ENCODE results near the gene MAGI3.

The MAGI3 gene

DNA sequence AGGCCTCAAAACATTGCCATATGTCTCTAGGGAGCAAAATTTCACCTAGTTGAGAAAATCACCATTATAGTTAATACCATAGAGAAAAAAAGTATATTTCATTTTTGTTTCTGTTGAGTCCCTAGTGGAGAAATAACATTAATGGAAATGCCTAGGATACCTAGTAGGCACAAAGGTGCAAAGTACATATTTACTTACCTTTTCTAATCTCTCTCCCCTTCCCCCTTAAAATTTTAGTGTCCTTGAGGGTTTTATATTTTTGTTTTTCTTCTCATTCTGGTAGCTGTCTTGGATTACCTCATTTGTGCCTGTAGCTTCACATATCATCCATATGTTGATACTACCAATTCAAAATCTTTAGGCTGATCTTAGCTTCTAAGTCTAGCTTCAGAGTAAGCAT is 127.0 kb downstream of the MAGI3 start:
- H3K4me1 ChIP-seq (ENCODE audit: insufficient read depth, low read length), result no peaks in the 10 kb centered on the region
- no peaks in the 10 kb centered on the region for H3K27me3 ChIP-seq (ENCODE audit: insufficient read depth, low read length)
- no peak overlapping the region for H3K4me3 ChIP-seq (ENCODE audit: low read length)
- H3K9me3 ChIP-seq (ENCODE audit: low read length), result no peaks in the 10 kb centered on the region
- no peak overlapping the region for H2AFZ ChIP-seq (ENCODE audit: low read depth, low read length)
- no peaks in the 10 kb centered on the region for H3K36me3 ChIP-seq (ENCODE audit: insufficient read depth, low read length)

DNA sequence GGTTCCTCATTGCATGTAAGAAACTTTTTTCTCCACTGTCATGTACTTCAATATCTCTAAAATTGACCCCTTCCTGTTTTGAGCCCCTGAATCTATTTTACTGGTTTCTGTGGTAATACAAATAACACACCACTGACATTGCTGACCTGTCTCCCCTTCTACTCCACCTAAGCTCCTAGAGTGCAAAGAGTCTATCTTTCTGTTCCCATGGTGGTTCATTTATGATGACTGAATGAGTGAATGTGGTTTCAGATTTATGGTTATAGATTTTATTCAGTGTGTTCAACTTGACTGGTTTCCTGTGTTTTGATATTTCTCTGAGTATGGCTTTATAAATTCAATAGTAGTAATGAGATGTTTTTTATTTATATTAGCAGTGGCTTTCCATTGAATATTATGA is 127.7 kb downstream of the MAGI3 start:
- Histone ChIP-seq H3K4me1 (ENCODE audit: insufficient read depth, low read length) (no peaks in the 10 kb centered on the region), H2AFZ (ENCODE audit: low read depth, low read length) (no peak overlapping the region), H3K9me3 (ENCODE audit: low read length) (no peaks in the 10 kb centered on the region), H3K27me3 (ENCODE audit: insufficient read depth, low read length) (no peaks in the 10 kb centered on the region), H3K36me3 (ENCODE audit: insufficient read depth, low read length) (no peaks in the 10 kb centered on the region), H3K4me3 (ENCODE audit: low read length) (no peak overlapping the region)

DNA sequence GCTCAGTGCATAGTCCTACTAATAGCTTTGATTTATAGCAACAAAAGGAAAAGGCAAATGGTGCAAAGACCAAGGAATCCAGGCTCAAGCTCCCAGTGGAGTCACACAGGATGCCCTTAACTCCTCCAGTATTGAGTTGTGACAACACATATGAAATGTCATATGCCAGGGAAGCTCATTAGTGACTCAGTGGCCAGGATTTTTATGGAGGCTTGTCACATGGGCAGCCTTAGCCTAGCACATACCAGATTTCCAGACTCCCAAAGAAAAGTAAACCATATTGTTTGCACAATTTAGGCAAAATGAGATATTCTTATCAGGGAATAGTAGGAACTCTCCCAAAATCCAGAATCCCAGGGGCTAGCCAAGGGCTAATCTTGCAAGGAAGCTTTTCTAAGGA is 129.2 kb downstream of the MAGI3 start:
- no peaks in the 10 kb centered on the region for H3K36me3 ChIP-seq (ENCODE audit: insufficient read depth, low read length)

DNA sequence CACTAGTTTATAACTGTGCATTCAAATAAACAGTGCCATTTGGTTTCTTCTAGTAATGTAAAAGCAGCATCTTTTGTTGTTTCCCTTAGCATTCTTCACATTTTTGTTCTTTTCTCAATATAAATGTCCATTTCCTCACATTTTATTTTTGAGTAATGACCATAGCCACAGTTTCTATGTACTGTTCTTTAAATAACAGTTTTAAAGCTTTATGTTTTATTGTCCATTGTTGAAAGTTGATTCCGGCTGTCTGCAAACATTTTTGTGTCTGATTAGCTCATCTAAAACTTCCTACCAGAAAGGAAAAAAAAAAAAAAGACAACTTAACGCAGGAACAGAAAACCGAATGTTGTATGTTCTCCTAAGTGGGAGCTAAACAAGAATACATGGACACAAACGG is 139.7 kb downstream of the MAGI3 start:
- Histone ChIP-seq H2AFZ (ENCODE audit: low read depth, low read length) (no peak overlapping the region), H3K27me3 (ENCODE audit: insufficient read depth, low read length) (no peaks in the 10 kb centered on the region), H3K36me3 (ENCODE audit: insufficient read depth, low read length) (no peaks in the 10 kb centered on the region), H3K4me1 (ENCODE audit: insufficient read depth, low read length) (no peaks in the 10 kb centered on the region), H3K4me3 (ENCODE audit: low read length) (no peak overlapping the region), H3K9me3 (ENCODE audit: low read length) (no peaks in the 10 kb centered on the region)

More for the DNA sequence above, 129.2 kb downstream of the MAGI3 start:
- no peak overlapping the region for H2AFZ ChIP-seq (ENCODE audit: low read depth, low read length)
- peaks cover 4% of the 10 kb centered on the region for H3K9me3 ChIP-seq (ENCODE audit: low read length)
- no peaks in the 10 kb centered on the region for H3K27me3 ChIP-seq (ENCODE audit: insufficient read depth, low read length)
- H3K4me1 ChIP-seq (ENCODE audit: insufficient read depth, low read length), result no peaks in the 10 kb centered on the region
- no peak overlapping the region for H3K4me3 ChIP-seq (ENCODE audit: low read length)

DNA sequence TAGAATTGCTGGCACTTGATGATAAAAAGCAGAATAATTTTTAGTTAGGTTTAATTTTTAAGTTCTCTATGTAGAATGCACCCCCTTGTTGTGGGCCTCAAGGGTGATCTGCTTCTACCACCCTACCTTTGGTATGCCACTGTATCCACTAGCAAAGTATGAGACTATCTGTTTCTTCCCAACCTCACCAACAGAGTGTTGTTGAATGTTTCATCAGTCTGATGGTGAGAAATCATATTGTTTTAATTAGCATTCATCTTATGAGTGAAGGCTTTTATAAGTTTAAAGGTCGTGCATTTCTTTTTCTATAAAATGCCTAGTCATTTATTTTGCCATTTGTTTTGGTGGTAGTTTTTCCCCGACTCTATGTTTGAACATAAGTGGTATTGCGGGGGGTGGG is 141.0 kb downstream of the MAGI3 start:
- H3K36me3 ChIP-seq (ENCODE audit: insufficient read depth, low read length), result no peaks in the 10 kb centered on the region
- no peaks in the 10 kb centered on the region for H3K4me1 ChIP-seq (ENCODE audit: insufficient read depth, low read length)
- no peaks in the 10 kb centered on the region for H3K27me3 ChIP-seq (ENCODE audit: insufficient read depth, low read length)
- no peaks in the 10 kb centered on the region for H3K9me3 ChIP-seq (ENCODE audit: low read length)
- H2AFZ ChIP-seq (ENCODE audit: low read depth, low read length), result no peak overlapping the region
- H3K4me3 ChIP-seq (ENCODE audit: low read length), result no peak overlapping the region

DNA sequence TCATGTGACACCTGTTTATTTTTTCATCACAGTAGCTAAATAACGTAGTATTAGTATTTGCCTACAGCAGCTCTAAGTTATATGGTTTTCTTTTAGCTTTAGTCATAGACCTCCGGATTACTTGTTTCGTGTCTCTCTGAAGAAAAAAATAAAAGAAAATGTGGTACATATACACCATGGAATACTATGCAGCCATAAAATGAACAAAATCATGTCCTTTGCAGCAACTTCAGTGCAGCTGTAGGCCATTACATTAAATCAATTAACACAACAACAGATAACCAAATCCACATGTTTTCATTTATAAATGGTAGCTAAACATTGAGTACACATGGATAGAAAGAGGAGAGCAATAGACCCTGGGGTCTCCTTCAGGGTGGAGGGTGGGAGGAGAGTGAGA is 142.7 kb downstream of the MAGI3 start:
- Histone ChIP-seq H3K9me3 (ENCODE audit: low read length) (peaks cover under 1% of the 10 kb centered on the region), H2AFZ (ENCODE audit: low read depth, low read length) (no peak overlapping the region), H3K36me3 (ENCODE audit: insufficient read depth, low read length) (no peaks in the 10 kb centered on the region), H3K4me1 (ENCODE audit: insufficient read depth, low read length) (no peaks in the 10 kb centered on the region), H3K27me3 (ENCODE audit: insufficient read depth, low read length) (no peaks in the 10 kb centered on the region), H3K4me3 (ENCODE audit: low read length) (no peak overlapping the region)

DNA sequence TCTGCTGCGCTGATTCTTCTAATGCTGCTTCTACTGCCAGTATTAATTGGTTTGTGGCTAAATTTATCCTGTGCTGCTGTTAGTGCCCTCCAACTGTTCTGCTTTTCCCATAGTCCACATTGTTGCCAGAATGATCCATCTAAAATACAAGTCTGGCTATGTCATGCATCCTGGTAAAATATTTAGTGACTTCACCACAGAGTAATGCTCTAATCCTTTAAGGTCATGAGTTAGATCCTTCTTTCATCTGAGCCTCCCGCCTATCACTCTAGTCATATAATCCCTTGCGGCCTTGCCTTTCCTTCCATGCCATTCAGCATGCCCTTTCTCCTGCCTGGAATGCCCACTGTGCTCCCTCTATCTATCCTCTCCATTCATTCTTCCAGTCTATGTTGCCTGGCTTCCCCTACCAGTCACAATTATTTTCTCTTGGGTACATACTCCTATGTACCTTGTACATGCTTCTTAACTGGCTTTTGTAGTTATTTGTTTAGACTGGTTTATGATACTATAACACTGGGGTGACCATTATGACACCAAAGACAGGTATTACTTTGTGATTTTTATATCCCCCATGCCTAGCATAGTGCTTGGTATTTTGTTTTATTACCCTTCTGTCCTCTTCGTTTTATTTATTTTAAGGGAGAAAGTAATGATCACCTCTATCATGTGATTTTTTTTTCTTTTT is 144.0 kb downstream of the MAGI3 start:
- Histone ChIP-seq H3K4me3 (ENCODE audit: low read length) (no peak overlapping the region), H3K36me3 (ENCODE audit: insufficient read depth, low read length) (no peaks in the 10 kb centered on the region), H3K9me3 (ENCODE audit: low read length) (peaks cover 4% of the 10 kb centered on the region)

DNA sequence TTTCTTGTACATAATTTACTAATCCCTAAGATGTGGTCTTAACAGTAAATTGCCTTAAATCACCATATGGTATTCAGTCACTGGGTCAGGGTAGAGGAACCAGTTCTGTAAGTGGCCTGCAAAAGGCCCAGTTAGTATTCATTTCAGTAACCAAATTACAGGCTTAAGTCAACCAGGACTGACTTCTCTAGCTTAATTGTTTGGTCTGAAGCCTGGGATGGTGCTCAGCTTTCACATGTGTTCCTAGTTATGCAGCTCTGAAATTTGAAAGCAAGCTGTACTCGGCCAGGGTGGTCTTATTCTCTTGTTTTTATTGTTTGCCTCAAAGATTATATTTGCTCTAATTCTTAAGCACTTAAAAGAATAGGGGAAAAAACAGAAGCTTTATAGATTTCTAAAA is 144.6 kb downstream of the MAGI3 start:
- Histone ChIP-seq H3K4me3 (ENCODE audit: low read length) (no peak overlapping the region), H3K4me1 (ENCODE audit: insufficient read depth, low read length) (no peaks in the 10 kb centered on the region), H3K36me3 (ENCODE audit: insufficient read depth, low read length) (no peaks in the 10 kb centered on the region)

More for the DNA sequence above, 144.0 kb downstream of the MAGI3 start:
- Histone ChIP-seq H3K27me3 (ENCODE audit: insufficient read depth, low read length) (no peaks in the 10 kb centered on the region), H3K4me1 (ENCODE audit: insufficient read depth, low read length) (no peaks in the 10 kb centered on the region), H2AFZ (ENCODE audit: low read depth, low read length) (no peak overlapping the region)

DNA sequence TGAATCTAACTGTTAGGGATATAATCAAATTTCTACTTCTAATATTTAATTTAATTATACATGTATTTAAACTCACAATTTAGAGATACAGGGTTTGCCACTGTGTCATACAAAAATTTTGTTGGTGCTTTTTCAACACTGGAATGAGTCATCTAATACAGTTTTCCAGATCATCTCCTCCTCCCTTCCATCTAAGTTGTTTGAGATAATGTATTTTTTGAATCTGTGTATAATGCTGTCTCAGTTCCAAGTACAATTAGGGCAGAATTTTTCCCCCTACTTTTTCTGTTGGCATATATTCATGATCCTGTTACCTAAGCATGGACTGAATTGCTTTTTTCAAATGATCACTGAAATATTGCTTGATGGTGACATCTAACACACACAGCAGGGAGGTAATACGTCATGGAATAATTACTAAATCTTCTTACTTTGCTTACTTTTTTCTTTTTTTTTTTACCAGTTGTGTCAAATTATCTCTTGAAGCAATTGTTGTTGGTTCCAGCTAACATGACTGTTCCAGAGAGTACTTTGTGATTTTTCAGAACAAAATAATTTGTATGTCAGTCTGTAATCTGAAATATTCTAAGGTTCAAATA is 146.0 kb downstream of the MAGI3 start:
- Histone ChIP-seq H3K4me1 (ENCODE audit: insufficient read depth, low read length) (peaks cover 5% of the 10 kb centered on the region), H3K4me3 (ENCODE audit: low read length) (no peak overlapping the region), H3K27me3 (ENCODE audit: insufficient read depth, low read length) (no peaks in the 10 kb centered on the region), H2AFZ (ENCODE audit: low read depth, low read length) (no peak overlapping the region), H3K9me3 (ENCODE audit: low read length) (peaks cover 7% of the 10 kb centered on the region), H3K36me3 (ENCODE audit: insufficient read depth, low read length) (no peaks in the 10 kb centered on the region)

More for the DNA sequence above, 144.6 kb downstream of the MAGI3 start:
- Histone ChIP-seq H3K9me3 (ENCODE audit: low read length) (peaks cover 4% of the 10 kb centered on the region), H3K27me3 (ENCODE audit: insufficient read depth, low read length) (no peaks in the 10 kb centered on the region), H2AFZ (ENCODE audit: low read depth, low read length) (no peak overlapping the region)

DNA sequence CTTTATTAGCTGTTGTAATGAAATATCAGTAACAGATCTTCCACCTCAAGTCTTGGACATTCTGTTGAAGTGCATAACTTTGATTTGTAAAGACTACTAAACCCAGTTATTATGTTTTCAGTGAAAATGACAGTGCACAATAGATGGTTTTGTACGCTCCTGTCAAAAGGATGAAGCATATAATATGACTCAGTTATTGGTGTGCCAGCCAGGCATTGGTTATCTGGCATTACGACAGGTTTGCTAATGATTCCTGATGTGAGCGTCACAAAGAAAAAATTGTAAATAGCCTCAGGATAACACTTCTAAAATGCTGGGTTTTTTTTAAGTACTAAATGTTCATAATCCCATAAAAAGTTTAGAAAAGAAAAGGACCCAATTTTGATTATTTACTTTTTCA is 147.9 kb downstream of the MAGI3 start:
- Histone ChIP-seq H2AFZ (ENCODE audit: low read depth, low read length) (no peak overlapping the region), H3K4me3 (ENCODE audit: low read length) (no peak overlapping the region), H3K9me3 (ENCODE audit: low read length) (peaks cover 7% of the 10 kb centered on the region), H3K27me3 (ENCODE audit: insufficient read depth, low read length) (no peaks in the 10 kb centered on the region), H3K36me3 (ENCODE audit: insufficient read depth, low read length) (no peaks in the 10 kb centered on the region), H3K4me1 (ENCODE audit: insufficient read depth, low read length) (peaks cover 5% of the 10 kb centered on the region)

DNA sequence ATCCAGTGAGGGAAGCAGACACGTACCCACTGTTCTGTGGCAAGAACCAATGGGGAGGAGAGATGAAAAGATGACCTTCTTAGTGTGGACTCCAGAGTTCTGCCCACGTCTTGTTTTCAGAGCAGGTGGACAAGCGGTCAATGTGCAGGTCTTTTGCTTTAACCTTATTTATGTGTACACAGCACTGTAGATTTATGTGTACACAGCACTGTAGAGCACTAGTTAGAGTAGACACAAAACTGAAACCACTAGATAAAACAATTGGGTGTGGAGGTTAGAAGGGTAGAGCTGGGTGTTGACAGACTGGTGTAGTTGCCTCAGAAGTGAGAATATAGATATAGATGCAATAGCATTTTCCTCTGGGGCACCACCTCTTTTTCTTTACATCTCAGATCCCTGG is 150.0 kb downstream of the MAGI3 start:
- peaks cover 7% of the 10 kb centered on the region for H3K9me3 ChIP-seq (ENCODE audit: low read length)
- H3K27me3 ChIP-seq (ENCODE audit: insufficient read depth, low read length), result no peaks in the 10 kb centered on the region
- no peaks in the 10 kb centered on the region for H3K36me3 ChIP-seq (ENCODE audit: insufficient read depth, low read length)
- peaks cover 5% of the 10 kb centered on the region for H3K4me1 ChIP-seq (ENCODE audit: insufficient read depth, low read length)
- H2AFZ ChIP-seq (ENCODE audit: low read depth, low read length), result no peak overlapping the region
- H3K4me3 ChIP-seq (ENCODE audit: low read length), result no peak overlapping the region

DNA sequence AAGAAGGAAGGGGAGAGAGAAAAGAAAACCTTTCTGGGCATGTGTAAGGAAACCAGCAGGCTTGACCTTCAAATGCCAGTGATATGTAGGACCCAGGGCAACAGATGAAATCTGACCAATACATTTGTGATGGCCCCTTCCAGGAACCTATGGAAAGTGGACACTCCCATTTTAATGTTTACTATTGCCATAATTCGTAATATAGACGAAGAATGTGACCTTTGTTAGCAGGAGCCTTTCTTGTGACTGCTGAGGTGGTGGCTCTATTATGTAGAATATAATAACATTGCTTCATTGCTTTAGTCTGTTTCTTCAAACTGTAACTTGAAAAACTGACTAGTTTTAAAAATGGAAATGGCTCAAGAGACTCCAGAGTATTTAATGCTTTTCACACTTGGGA is 150.8 kb downstream of the MAGI3 start:
- Histone ChIP-seq H3K4me3 (ENCODE audit: low read length) (no peak overlapping the region), H3K9me3 (ENCODE audit: low read length) (peaks cover 7% of the 10 kb centered on the region), H3K4me1 (ENCODE audit: insufficient read depth, low read length) (peaks cover 5% of the 10 kb centered on the region), H3K27me3 (ENCODE audit: insufficient read depth, low read length) (no peaks in the 10 kb centered on the region), H3K36me3 (ENCODE audit: insufficient read depth, low read length) (no peaks in the 10 kb centered on the region), H2AFZ (ENCODE audit: low read depth, low read length) (no peak overlapping the region)

DNA sequence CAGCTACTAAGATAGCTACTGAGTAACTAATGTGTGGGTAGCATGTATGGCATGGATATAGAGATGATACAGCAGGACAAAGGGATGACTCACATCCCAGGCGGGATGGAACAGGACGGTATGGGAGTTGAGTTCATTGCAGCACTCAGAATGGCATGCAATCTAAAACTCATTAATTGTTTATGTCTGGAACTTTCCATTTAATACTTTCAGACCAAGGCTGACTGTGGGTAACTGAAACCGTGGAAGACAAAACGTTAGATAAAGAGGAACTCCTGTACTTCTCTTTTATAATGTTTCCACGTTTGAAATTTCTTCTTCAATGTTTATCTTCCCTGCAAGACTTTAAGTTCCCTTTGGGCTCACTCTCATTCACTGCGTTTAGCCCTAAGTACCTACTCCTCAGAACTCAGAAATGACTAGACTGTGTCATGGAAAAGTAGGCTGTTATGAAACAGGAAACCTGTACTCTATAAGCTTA is 151.9 kb downstream of the MAGI3 start:
- no peaks in the 10 kb centered on the region for H3K27me3 ChIP-seq (ENCODE audit: insufficient read depth, low read length)
- H3K36me3 ChIP-seq (ENCODE audit: insufficient read depth, low read length), result no peaks in the 10 kb centered on the region
- H3K4me1 ChIP-seq (ENCODE audit: insufficient read depth, low read length), result peaks cover 5% of the 10 kb centered on the region
- H3K4me3 ChIP-seq (ENCODE audit: low read length), result no peak overlapping the region
- no peak overlapping the region for H2AFZ ChIP-seq (ENCODE audit: low read depth, low read length)
- H3K9me3 ChIP-seq (ENCODE audit: low read length), result peaks cover 7% of the 10 kb centered on the region

DNA sequence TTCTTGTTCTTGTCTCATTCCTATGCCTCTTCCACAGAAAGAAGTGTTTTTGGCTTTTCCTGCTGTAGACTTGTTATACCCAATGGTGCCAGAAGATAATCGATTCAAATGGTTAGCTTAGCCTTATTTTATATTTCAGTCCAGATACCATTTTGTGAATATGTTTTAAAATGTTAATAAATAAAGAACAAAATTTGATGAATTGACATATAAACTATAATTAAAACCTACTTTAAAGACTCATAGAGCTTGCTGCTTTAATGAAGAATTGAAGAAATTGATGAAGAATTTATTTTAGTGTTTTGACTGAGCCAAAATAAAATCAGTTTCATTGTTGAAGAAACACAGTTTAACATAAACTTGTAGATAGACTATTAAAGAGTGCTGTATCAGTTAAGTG is 152.8 kb downstream of the MAGI3 start:
- peaks cover 5% of the 10 kb centered on the region for H3K9me3 ChIP-seq (ENCODE audit: low read length)
- no peak overlapping the region for H2AFZ ChIP-seq (ENCODE audit: low read depth, low read length)
- no peak overlapping the region for H3K4me3 ChIP-seq (ENCODE audit: low read length)
- no peaks in the 10 kb centered on the region for H3K36me3 ChIP-seq (ENCODE audit: insufficient read depth, low read length)
- peaks cover 5% of the 10 kb centered on the region for H3K4me1 ChIP-seq (ENCODE audit: insufficient read depth, low read length)
- no peaks in the 10 kb centered on the region for H3K27me3 ChIP-seq (ENCODE audit: insufficient read depth, low read length)
